Measurements from ENCODE around the gene MRGPRG.

MRGPRG gene

GRCh38 chr11:3199537-3200295 is 18.9 kb downstream of the MRGPRG start:
- no peak for TF ChIP-seq CTCF (IDR thresholded peaks at IDR 0.05)

GRCh38 chr11:3198815-3199214 is 19.8 kb downstream of the MRGPRG start:
- no peak for TF ChIP-seq CTCF (IDR thresholded peaks at IDR 0.05)

- no peak for TF ChIP-seq CTCF (IDR thresholded peaks at IDR 0.05)
Observed at GRCh38 chr11:3197878-3198528, 20.6 kb downstream of the MRGPRG start.

- no peak for TF ChIP-seq CTCF (IDR thresholded peaks at IDR 0.05)
Observed at GRCh38 chr11:3197044-3197695, 21.4 kb downstream of the MRGPRG start.

- no peak for TF ChIP-seq CTCF (IDR thresholded peaks at IDR 0.05)
Observed at GRCh38 chr11:3196161-3197043, 22.2 kb downstream of the MRGPRG start.

- no peak for TF ChIP-seq CTCF (IDR thresholded peaks at IDR 0.05)
Observed at GRCh38 chr11:3195251-3196160, 23.1 kb downstream of the MRGPRG start.

Data from LNCAP (cell line).